ENCODE data around the gene PHLDB1. TPM values are rescaled to one million over a fixed set of nuclear protein-coding genes. Genes with fewer than 3 reads are reported as not detected.

Gene PHLDB1
- total RNA-seq, 1 experiment from 2014 or later = 36.2 TPM

DNA sequence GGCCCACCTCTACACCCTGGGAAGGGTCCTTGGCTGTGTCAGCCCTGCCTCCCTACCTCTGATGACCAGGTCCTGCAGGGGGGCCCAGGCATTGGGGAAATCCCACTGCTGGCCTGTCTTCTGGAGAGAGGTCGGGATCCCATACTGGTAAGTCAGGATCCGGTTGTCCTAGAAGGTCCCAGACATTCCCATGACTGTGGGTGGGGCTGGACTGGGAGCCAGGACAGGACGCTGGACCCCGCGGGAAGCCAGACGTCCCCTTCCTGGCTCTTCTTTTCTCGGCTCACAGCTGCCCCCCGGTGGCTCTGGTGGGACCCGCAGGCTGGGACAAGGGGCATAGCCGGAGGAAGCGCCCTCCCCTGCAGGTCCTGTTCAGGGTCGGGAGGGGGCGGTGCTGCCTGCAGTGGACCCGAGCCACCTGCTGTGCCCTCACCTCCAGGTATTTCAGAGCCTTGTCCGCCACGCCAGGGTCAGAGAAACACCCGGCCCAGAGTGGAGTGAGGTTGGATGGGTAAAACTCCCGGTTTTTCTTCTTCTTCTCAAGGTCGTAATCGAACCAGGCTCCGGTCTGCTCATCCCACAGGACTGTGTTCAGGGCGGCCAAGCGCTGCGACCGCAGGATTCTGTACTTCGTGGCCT is 52.0 kb downstream of the PHLDB1 start:
- POLR2A ChIA-PET = interaction anchor here (1.0 kb wide), 1 partner anchor 10 kb away, joined by 3 read pairs; no protein-coding TSS in a partner anchor
- intact Hi-C loops (cut with micrococcal nuclease) = loop anchor here (1.0 to 2.0 kb wide), 2 partner anchors 53 to 64 kb away; partner anchors contain the start of gene PHLDB1

More for the DNA sequence above, 52.0 kb downstream of the PHLDB1 start:
- Histone ChIP-seq H3K4me1 (ENCODE audit: control insufficient read depth in 1 of 2, insufficient read depth in 2 of 2, low read length in 2 of 2) (peaks cover 7 to 16% of the 10 kb centered on the region in 2 experiments; a peak in 3 of 4 replicates), H3K9ac (ENCODE audit: low read length) (no peak overlapping the region), H3K36me3 (ENCODE audit: control insufficient read depth in 1 of 2, insufficient read depth in 2 of 2, low read length in 2 of 2) (no peaks in the 10 kb centered on the region; a peak in 1 of 4 replicates), H3K4me2 (ENCODE audit: low read length) (peak overlapping the region; percentile 44), H3K79me2 (ENCODE audit: insufficient read depth, low read length) (no peaks in the 10 kb centered on the region), H3K27me3 (ENCODE audit: insufficient read depth, low read length) (no peaks in the 10 kb centered on the region), H3K4me3 (replicated peaks in 1 of 2; ENCODE audit: low read depth in 1 of 2, low read length in 2 of 2) (no peak overlapping the region), H3K9me2 (ENCODE audit: insufficient read depth) (no peaks in the 10 kb centered on the region), H2AFZ (ENCODE audit: low read depth, low read length, poor library complexity, severe bottlenecking) (no peak overlapping the region), H4K20me1 (ENCODE audit: insufficient read depth) (no peaks in the 10 kb centered on the region), H3K9me3 (ENCODE audit: control insufficient read depth in 1 of 2, insufficient read depth in 1 of 2, low read depth in 1 of 2, low read length in 2 of 2) (no peaks in the 10 kb centered on the region), H3K27ac (ENCODE audit: low read depth, low read length) (no peak overlapping the region; the same call in 1 of the 2 replicates)
- ChIA-PET RAD21 (ENCODE audit: low non-redundant PET in 1 of 2, low total read pairs in 2 of 2, uncharacterized antibody in 2 of 2, unreplicated experiment in 2 of 2) (no interaction called here), CTCF (interaction anchor here (0.6 to 2.6 kb wide), 5 partner anchors 13 to 65 kb away, joined by 4 to 8 read pairs (median 5); partner anchors contain the start of gene PHLDB1)
- ATAC-seq (peak; percentile 92), DNase-seq (ENCODE audit: low read depth, low spot score) (peak; percentile 65)
- no TSS peak for BruUV-seq (replicated peaks)
- TF ChIP-seq CEBPB (IDR thresholded peaks at IDR 0.05; ENCODE audit: low read depth) (no peak), FOSL1 (IDR thresholded peaks at IDR 0.05; ENCODE audit: low read depth) (no peak), SP1 (IDR thresholded peaks at IDR 0.05; ENCODE audit: low read depth) (no peak), POLR2AphosphoS5 (IDR thresholded peaks at IDR 0.05; ENCODE audit: low read depth, low read length) (peak; percentile 28; the same call in 1 of the 2 replicates), YY1 (IDR thresholded peaks at IDR 0.05; ENCODE audit: extremely low read depth, insufficient replicate concordance, low read depth, low read length) (peak; percentile 43), CBX3 (IDR thresholded peaks at IDR 0.05; ENCODE audit: low read depth) (no peak), RAD21 (IDR thresholded peaks at IDR 0.05; ENCODE audit: low read depth) (peak; percentile 96), SRF (IDR thresholded peaks at IDR 0.05; ENCODE audit: low read depth) (no peak), EGR1 (IDR thresholded peaks at IDR 0.05; ENCODE audit: low read depth) (no peak)
- TF ChIP-seq, protein P1, sequence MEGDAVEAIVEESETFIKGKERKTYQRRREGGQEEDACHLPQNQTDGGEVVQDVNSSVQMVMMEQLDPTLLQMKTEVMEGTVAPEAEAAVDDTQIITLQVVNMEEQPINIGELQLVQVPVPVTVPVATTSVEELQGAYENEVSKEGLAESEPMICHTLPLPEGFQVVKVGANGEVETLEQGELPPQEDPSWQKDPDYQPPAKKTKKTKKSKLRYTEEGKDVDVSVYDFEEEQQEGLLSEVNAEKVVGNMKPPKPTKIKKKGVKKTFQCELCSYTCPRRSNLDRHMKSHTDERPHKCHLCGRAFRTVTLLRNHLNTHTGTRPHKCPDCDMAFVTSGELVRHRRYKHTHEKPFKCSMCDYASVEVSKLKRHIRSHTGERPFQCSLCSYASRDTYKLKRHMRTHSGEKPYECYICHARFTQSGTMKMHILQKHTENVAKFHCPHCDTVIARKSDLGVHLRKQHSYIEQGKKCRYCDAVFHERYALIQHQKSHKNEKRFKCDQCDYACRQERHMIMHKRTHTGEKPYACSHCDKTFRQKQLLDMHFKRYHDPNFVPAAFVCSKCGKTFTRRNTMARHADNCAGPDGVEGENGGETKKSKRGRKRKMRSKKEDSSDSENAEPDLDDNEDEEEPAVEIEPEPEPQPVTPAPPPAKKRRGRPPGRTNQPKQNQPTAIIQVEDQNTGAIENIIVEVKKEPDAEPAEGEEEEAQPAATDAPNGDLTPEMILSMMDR (IDR thresholded peaks at IDR 0.05 in 2 of 3, conservative IDR thresholded peaks at IDR 0.05 in 1 of 3; ENCODE audit: borderline replicate concordance in 1 of 3, insufficient read depth in 1 of 3, low read depth in 2 of 3, low read length in 2 of 3) = peak; percentile 97 to 99 (median 98)
- TF ChIP-seq, protein P2, sequence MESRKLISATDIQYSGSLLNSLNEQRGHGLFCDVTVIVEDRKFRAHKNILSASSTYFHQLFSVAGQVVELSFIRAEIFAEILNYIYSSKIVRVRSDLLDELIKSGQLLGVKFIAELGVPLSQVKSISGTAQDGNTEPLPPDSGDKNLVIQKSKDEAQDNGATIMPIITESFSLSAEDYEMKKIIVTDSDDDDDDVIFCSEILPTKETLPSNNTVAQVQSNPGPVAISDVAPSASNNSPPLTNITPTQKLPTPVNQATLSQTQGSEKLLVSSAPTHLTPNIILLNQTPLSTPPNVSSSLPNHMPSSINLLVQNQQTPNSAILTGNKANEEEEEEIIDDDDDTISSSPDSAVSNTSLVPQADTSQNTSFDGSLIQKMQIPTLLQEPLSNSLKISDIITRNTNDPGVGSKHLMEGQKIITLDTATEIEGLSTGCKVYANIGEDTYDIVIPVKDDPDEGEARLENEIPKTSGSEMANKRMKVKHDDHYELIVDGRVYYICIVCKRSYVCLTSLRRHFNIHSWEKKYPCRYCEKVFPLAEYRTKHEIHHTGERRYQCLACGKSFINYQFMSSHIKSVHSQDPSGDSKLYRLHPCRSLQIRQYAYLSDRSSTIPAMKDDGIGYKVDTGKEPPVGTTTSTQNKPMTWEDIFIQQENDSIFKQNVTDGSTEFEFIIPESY (IDR thresholded peaks at IDR 0.05; ENCODE audit: extremely low read depth, insufficient replicate concordance, low read length) = peak; percentile 8
- TF ChIP-seq, protein P3, sequence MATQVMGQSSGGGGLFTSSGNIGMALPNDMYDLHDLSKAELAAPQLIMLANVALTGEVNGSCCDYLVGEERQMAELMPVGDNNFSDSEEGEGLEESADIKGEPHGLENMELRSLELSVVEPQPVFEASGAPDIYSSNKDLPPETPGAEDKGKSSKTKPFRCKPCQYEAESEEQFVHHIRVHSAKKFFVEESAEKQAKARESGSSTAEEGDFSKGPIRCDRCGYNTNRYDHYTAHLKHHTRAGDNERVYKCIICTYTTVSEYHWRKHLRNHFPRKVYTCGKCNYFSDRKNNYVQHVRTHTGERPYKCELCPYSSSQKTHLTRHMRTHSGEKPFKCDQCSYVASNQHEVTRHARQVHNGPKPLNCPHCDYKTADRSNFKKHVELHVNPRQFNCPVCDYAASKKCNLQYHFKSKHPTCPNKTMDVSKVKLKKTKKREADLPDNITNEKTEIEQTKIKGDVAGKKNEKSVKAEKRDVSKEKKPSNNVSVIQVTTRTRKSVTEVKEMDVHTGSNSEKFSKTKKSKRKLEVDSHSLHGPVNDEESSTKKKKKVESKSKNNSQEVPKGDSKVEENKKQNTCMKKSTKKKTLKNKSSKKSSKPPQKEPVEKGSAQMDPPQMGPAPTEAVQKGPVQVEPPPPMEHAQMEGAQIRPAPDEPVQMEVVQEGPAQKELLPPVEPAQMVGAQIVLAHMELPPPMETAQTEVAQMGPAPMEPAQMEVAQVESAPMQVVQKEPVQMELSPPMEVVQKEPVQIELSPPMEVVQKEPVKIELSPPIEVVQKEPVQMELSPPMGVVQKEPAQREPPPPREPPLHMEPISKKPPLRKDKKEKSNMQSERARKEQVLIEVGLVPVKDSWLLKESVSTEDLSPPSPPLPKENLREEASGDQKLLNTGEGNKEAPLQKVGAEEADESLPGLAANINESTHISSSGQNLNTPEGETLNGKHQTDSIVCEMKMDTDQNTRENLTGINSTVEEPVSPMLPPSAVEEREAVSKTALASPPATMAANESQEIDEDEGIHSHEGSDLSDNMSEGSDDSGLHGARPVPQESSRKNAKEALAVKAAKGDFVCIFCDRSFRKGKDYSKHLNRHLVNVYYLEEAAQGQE (IDR thresholded peaks at IDR 0.05; ENCODE audit: low read depth) = no peak

Data from HCT116 (cell line).